ENCODE results near the gene RRP15.
A peak's percentile ranks its signal among the peaks of the same experiment; 100 is the strongest.

Gene RRP15

DNA sequence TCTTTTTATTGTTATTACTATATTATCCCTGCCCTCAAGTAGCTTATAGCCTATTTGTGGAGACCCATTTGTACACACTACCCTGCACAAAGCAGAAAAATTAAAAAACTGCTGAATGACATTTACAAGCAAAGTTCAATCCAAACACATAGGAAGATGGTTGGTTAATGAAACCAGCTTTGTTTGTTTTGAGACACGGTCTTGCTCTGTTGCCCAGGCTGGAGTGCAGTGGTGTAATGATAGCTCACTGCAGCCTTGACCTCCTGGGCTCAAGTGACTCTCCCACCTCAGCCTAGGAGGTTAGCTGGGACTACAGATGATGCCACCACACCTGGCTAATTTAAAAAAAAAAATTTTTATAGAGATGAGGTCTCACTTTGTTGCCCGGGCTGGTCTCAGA lies 91.6 kb downstream of the RRP15 start:
- no peak overlapping the region for H3K4me3 ChIP-seq (ENCODE audit: low read depth, low read length)
- peak overlapping the region; percentile 71 for H3K27ac ChIP-seq (ENCODE audit: low read depth, low read length)
- no peak overlapping the region for H3K4me2 ChIP-seq (ENCODE audit: low read length)
- peak overlapping the region; percentile 92 for H2BK12ac ChIP-seq (ENCODE audit: low read length)
- H3K9me3 ChIP-seq (ENCODE audit: insufficient read depth, low read depth, low read length): no peaks in the 10 kb centered on the region
- H2BK120ac ChIP-seq (ENCODE audit: insufficient read depth, low read length, poor library complexity): peak overlapping the region; percentile 85
- H3K14ac ChIP-seq (ENCODE audit: low read length): peak overlapping the region; percentile 83
- H3K23ac ChIP-seq (ENCODE audit: low read length): no peak overlapping the region
- no CpG with 5 or more reads among the region's 2 CpGs for WGBS (ENCODE audit: extremely low coverage, insufficient coverage, insufficient read length)
- H2AFZ ChIP-seq (ENCODE audit: insufficient read depth, low read length, poor library complexity): no peak overlapping the region
- H3K4me1 ChIP-seq (ENCODE audit: control insufficient read depth in 1 of 2, insufficient read depth in 2 of 2, low read length in 2 of 2): peaks cover 6 to 30% of the 10 kb centered on the region in 2 experiments
- H2AK5ac ChIP-seq (ENCODE audit: low read length): no peak overlapping the region
- no peaks in the 10 kb centered on the region for H3K36me3 ChIP-seq (ENCODE audit: control insufficient read depth in 1 of 2, insufficient read depth in 2 of 2, low read length in 2 of 2)
- H3K79me1 ChIP-seq (ENCODE audit: low read length): peaks cover 26% of the 10 kb centered on the region
- H3K27me3 ChIP-seq (ENCODE audit: insufficient read depth, low read length): no peaks in the 10 kb centered on the region
- H4K8ac ChIP-seq (ENCODE audit: low read depth, low read length): peak overlapping the region; percentile 77
- no peak overlapping the region for H3K4ac ChIP-seq (ENCODE audit: low read depth, low read length)
- H4K91ac ChIP-seq (ENCODE audit: low read depth, low read length): peak overlapping the region; percentile 57
- DNase-seq: no peak
- peak overlapping the region; percentile 90 for H3K18ac ChIP-seq (ENCODE audit: low read length)
- no peak overlapping the region for H3K9ac ChIP-seq (ENCODE audit: low read length)
- H4K12ac ChIP-seq (ENCODE audit: low read depth, low read length): no peak overlapping the region
- H3K79me2 ChIP-seq (ENCODE audit: control insufficient read depth, insufficient read depth, low read length, poor library complexity): peaks cover 1% of the 10 kb centered on the region
- H2BK5ac ChIP-seq (ENCODE audit: low read depth, low read length, poor library complexity): peak overlapping the region; percentile 88

DNA sequence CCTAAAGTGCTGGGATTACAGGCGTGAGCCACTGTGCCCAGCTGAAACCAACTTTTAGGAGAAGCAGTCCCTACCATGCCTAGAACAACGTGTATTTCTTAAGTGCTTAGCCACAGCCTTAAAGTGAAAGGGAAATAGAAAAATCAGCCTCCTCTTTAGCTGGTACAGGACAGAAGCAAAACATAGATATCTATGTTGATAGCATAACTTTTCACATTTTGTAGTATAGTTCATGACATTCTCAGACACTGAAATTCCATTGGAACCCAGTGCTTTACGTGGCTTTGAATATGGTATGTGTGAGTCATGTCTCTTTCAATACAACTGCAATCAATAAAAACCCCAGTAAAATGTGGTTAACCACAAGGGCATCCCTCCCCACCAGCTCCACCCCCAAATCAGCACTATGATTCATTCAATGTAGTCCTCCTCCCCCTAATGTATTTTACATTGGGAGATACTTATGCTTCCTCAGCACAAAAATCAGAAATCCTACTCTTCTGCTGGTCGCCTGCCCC lies 92.1 kb downstream of the RRP15 start:
- Histone ChIP-seq H2AFZ (ENCODE audit: insufficient read depth, low read length, poor library complexity) (no peak overlapping the region), H4K12ac (ENCODE audit: low read depth, low read length) (no peak overlapping the region), H2BK12ac (ENCODE audit: low read length) (peak overlapping the region; percentile 90), H4K8ac (ENCODE audit: low read depth, low read length) (peak overlapping the region; percentile 77), H3K27ac (ENCODE audit: low read depth, low read length) (peak overlapping the region; percentile 71), H3K9ac (ENCODE audit: low read length) (no peak overlapping the region), H3K4me2 (ENCODE audit: low read length) (peak overlapping the region; percentile 31), H2BK120ac (ENCODE audit: insufficient read depth, low read length, poor library complexity) (peak overlapping the region; percentile 85), H3K36me3 (ENCODE audit: control insufficient read depth in 1 of 2, insufficient read depth in 2 of 2, low read length in 2 of 2) (no peaks in the 10 kb centered on the region), H3K4me1 (ENCODE audit: control insufficient read depth in 1 of 2, insufficient read depth in 2 of 2, low read length in 2 of 2) (peaks cover 6 to 28% of the 10 kb centered on the region in 2 experiments), H3K18ac (ENCODE audit: low read length) (peak overlapping the region; percentile 61), H3K79me2 (ENCODE audit: control insufficient read depth, insufficient read depth, low read length, poor library complexity) (peaks cover 1% of the 10 kb centered on the region), H3K14ac (ENCODE audit: low read length) (peak overlapping the region; percentile 83), H3K23ac (ENCODE audit: low read length) (no peak overlapping the region), H3K79me1 (ENCODE audit: low read length) (peaks cover 26% of the 10 kb centered on the region), H2AK5ac (ENCODE audit: low read length) (no peak overlapping the region), H3K9me3 (ENCODE audit: insufficient read depth, low read depth, low read length) (no peaks in the 10 kb centered on the region), H3K4ac (ENCODE audit: low read depth, low read length) (no peak overlapping the region), H4K91ac (ENCODE audit: low read depth, low read length) (peak overlapping the region; percentile 70), H3K27me3 (ENCODE audit: insufficient read depth, low read length) (no peaks in the 10 kb centered on the region), H3K4me3 (ENCODE audit: low read depth, low read length) (no peak overlapping the region), H2BK5ac (ENCODE audit: low read depth, low read length, poor library complexity) (peak overlapping the region; percentile 88)
- WGBS (ENCODE audit: extremely low coverage, insufficient coverage, insufficient read length): no CpG with 5 or more reads among the region's 4 CpGs
- DNase-seq: peak; percentile 45 to 68

DNA sequence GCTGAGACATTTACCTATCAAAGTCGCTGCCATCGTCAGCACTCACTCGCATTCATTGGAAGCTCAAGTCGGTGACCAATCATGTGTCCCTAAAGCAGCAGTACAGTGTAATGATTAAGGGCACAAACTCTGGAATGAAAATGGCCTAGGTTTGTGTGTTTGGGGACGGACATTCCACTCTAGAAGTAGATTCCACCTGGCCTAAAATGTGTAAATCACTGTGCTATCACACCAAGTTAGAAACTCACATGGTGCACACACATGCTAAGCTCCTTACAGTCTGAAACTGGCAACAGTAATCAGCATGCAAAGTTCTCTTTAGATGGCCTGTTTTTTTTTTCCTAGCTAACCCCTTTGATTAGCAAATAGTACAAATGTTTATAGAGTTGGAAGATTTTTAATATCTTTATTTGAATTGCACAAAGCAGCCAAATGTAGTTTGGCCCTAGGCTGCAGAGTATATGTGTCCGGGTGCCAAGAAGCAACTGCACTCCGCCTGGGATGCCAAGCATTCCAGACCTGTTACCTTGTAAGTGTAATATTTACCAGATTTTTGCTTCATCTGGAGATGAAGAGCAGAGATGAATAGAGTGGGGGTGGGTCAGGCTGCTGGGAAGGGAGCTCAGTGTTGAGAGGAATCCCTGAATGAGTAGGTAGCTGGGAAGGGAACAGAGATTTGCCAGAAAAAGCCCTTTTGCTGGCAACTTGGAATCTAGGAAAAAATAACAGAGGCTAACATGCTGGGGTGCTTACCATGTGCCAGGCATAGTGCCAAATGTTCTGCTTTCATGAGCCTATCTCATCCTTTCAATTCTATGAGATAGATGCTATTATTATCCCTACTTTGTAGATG lies 95.3 kb downstream of the RRP15 start:
- H4K8ac ChIP-seq (ENCODE audit: low read depth, low read length): no peak overlapping the region
- H3K27me3 ChIP-seq (ENCODE audit: insufficient read depth, low read length): no peaks in the 10 kb centered on the region
- H2BK5ac ChIP-seq (ENCODE audit: low read depth, low read length, poor library complexity): peak overlapping the region; percentile 25
- no peak overlapping the region for H3K4me3 ChIP-seq (ENCODE audit: low read depth, low read length)
- H2BK12ac ChIP-seq (ENCODE audit: low read length): no peak overlapping the region
- H3K4me2 ChIP-seq (ENCODE audit: low read length): peak overlapping the region; percentile 7
- H3K79me1 ChIP-seq (ENCODE audit: low read length): peaks cover 24% of the 10 kb centered on the region
- H3K9me3 ChIP-seq (ENCODE audit: insufficient read depth, low read depth, low read length): no peaks in the 10 kb centered on the region
- no peak overlapping the region for H3K4ac ChIP-seq (ENCODE audit: low read depth, low read length)
- H2AK5ac ChIP-seq (ENCODE audit: low read length): no peak overlapping the region
- no peak overlapping the region for H4K91ac ChIP-seq (ENCODE audit: low read depth, low read length)
- H3K14ac ChIP-seq (ENCODE audit: low read length): peak overlapping the region; percentile 12
- H4K12ac ChIP-seq (ENCODE audit: low read depth, low read length): no peak overlapping the region
- peak overlapping the region; percentile 89 for H3K27ac ChIP-seq (ENCODE audit: low read depth, low read length)
- peaks cover 1% of the 10 kb centered on the region for H3K79me2 ChIP-seq (ENCODE audit: control insufficient read depth, insufficient read depth, low read length, poor library complexity)
- peak overlapping the region; percentile 72 for H2BK120ac ChIP-seq (ENCODE audit: insufficient read depth, low read length, poor library complexity)
- H3K4me1 ChIP-seq (ENCODE audit: control insufficient read depth in 1 of 2, insufficient read depth in 2 of 2, low read length in 2 of 2): peaks cover 6 to 26% of the 10 kb centered on the region in 2 experiments
- no peak overlapping the region for H2AFZ ChIP-seq (ENCODE audit: insufficient read depth, low read length, poor library complexity)
- H3K36me3 ChIP-seq (ENCODE audit: control insufficient read depth in 1 of 2, insufficient read depth in 2 of 2, low read length in 2 of 2): no peaks in the 10 kb centered on the region
- H3K9ac ChIP-seq (ENCODE audit: low read length): no peak overlapping the region
- peak; percentile 77 to 84 for DNase-seq
- no CpG with 5 or more reads among the region's 7 CpGs for WGBS (ENCODE audit: extremely low coverage, insufficient coverage, insufficient read length)
- H3K23ac ChIP-seq (ENCODE audit: low read length): no peak overlapping the region
- H3K18ac ChIP-seq (ENCODE audit: low read length): no peak overlapping the region

GRCh38 chr1:218382261-218382660 lies 97.2 kb downstream of the RRP15 start:
- Histone ChIP-seq H3K27ac (ENCODE audit: low read depth, low read length) (no peak overlapping the region), H2BK5ac (ENCODE audit: low read depth, low read length, poor library complexity) (no peak overlapping the region), H2AK5ac (ENCODE audit: low read length) (no peak overlapping the region), H2BK120ac (ENCODE audit: insufficient read depth, low read length, poor library complexity) (no peak overlapping the region), H3K23ac (ENCODE audit: low read length) (no peak overlapping the region), H3K79me1 (ENCODE audit: low read length) (peaks cover 17% of the 10 kb centered on the region), H3K18ac (ENCODE audit: low read length) (no peak overlapping the region), H3K4me3 (ENCODE audit: low read depth, low read length) (no peak overlapping the region), H3K4me2 (ENCODE audit: low read length) (no peak overlapping the region), H3K9me3 (ENCODE audit: insufficient read depth, low read depth, low read length) (no peaks in the 10 kb centered on the region), H2BK12ac (ENCODE audit: low read length) (peak overlapping the region; percentile 74), H2AFZ (ENCODE audit: insufficient read depth, low read length, poor library complexity) (no peak overlapping the region), H3K9ac (ENCODE audit: low read length) (no peak overlapping the region), H3K4ac (ENCODE audit: low read depth, low read length) (no peak overlapping the region), H3K79me2 (ENCODE audit: control insufficient read depth, insufficient read depth, low read length, poor library complexity) (no peaks in the 10 kb centered on the region), H3K36me3 (ENCODE audit: control insufficient read depth in 1 of 2, insufficient read depth in 2 of 2, low read length in 2 of 2) (no peaks in the 10 kb centered on the region), H4K91ac (ENCODE audit: low read depth, low read length) (no peak overlapping the region), H3K27me3 (ENCODE audit: insufficient read depth, low read length) (no peaks in the 10 kb centered on the region), H4K12ac (ENCODE audit: low read depth, low read length) (no peak overlapping the region), H3K4me1 (ENCODE audit: control insufficient read depth in 1 of 2, insufficient read depth in 2 of 2, low read length in 2 of 2) (peaks cover 6 to 20% of the 10 kb centered on the region in 2 experiments), H3K14ac (ENCODE audit: low read length) (no peak overlapping the region), H4K8ac (ENCODE audit: low read depth, low read length) (no peak overlapping the region)
- WGBS (ENCODE audit: extremely low coverage, insufficient coverage, insufficient read length): no CpG with 5 or more reads among the region's 4 CpGs
- DNase-seq: no peak

Data from trophoblast cell (in vitro differentiated cells and primary cell).